HG03103 (cell line): ENCODE measurements around the gene S100P.

ENCODE experiments used
- ATAC-seq: cut with Tn5 transposase; IDR thresholded peaks from one replicate; pipeline ENCODE4 v1.9.1; 2021; ENCODE audit warnings: low read depth; ENCODE audit not compliant: unreplicated experiment

S100P gene

DNA sequence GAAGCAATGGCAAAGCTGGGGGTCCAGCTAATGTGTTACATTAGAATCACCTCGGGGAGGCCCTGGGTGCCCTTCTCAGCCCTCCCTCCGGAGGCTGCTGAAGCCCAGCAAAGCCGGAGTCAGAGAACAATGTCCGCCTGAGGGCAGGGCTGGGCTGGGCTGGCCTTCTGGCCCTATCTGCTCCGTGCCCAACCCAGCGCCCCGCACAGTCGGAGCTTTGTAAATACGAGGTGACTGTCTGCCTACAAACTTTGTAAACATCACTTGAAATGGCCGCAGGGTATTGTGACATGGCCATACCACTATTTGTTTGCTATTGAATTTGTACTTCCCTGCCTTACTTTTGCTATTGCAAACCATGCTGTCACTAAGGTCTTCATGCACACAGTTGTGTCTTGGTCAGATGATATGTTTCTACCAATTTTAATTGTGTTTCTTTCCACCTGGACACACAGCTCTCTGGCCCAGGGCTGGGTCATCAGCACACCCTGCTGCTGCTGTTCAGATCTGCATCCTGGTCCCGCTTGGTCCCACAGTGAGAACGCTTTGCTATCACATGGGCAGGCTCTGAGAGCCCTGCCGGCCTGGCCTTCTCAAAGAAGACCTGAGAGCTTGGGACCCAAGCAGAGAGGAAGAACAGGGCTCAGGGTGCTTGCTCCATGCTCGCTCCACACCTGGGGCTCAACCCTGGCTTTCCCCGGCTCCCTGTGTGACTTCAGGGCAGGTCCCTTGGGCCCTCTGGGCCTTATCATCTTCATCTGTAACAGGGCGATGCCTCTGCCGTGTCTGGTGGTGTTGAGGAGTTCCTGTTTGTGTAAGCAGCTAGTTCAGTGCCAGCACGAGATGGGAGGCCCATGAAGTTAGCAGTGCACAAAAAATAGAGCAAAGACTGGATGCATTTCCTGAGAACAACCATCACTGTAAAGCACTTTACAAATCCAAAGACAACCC is 2.3 kb downstream of the S100P start:
- ATAC-seq: no peak

GRCh38 chr4:6696611-6697010 is 2.9 kb downstream of the S100P start:
- no peak for ATAC-seq

DNA sequence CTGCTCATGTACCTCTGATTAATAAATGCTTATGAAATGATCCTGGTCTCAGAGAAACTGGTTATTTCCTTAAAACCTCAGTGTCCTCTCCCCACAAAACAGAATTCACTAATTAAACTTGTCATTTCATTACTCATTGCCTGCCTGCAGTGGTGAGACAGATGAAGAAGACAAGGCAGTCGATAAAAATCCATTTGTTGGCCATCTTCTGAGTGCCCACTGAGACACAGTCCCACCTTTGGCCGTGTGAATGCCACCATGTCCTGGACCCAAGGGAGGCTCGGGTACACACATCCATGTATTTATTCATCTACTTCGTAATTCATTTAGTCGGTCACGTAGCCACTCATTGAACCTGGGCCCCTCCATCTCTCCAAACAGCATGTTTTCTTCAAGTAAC is 3.5 kb downstream of the S100P start:
- ATAC-seq: no peak

- ATAC-seq: no peak
These were observed 5.7 kb downstream of the S100P start for GRCh38 chr4:6699388-6699787.

DNA sequence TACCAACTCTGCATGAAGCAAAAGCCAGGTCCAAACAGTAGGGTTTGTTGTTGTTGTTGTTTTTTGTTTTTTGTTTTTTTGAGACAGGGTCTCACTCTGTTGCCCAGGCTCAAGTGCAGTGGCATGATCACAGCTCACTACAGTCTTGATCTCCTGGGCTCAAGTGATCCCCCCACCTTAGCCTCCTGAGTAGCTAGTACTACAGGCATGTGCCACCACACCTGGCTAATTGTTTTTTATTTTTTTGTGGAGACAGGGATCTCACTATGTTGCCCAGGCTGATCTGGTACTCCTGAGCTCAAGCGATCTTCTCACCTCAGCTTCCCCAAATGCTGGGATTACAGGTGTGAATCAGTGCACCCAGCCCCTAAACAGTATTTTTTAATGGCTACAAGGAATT is 6.2 kb downstream of the S100P start:
- ATAC-seq: no peak

DNA sequence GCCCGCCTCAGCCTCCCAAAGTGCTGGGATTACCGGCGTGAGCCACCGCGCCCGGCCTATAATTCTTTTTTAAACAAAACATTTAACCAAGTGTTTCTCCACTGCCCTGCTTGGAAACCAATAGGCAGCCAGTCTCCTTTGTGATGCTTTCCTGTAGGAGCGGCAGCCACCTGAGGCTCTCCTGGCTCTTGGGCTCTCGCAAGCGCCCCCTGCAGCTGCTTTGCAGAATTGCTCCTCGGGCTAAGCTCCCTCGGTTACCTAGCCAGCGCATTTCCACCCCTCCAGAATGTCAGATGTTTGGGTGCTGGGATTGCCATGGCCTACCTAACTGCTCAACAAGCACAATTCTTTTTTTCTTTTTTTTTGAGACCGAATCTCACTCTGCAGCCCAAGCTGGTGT is 7.7 kb downstream of the S100P start:
- no peak for ATAC-seq

- ATAC-seq: no peak
These were observed 9.1 kb downstream of the S100P start for GRCh38 chr4:6702761-6703160.

- ATAC-seq: no peak
These were observed 10.1 kb downstream of the S100P start for GRCh38 chr4:6703786-6704185.

DNA sequence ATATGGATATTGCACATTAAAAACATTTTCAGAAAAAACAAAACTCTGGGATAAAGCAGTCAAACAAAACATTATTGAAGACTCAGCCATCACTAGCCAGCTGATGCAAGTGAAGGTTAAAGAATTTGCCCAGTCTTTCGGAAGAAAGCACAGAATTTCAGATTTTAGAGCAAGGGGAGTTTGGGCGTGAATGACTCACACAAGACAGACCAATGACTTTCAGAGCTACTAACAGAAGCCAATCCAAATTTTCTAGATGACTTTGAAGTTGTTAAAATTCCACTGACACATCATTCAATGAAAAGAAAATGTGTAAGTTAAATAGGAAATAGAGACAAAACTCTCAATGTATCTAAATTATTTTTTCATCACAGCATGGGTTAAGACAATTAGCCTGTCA is 12.0 kb downstream of the S100P start:
- ATAC-seq: no peak

DNA sequence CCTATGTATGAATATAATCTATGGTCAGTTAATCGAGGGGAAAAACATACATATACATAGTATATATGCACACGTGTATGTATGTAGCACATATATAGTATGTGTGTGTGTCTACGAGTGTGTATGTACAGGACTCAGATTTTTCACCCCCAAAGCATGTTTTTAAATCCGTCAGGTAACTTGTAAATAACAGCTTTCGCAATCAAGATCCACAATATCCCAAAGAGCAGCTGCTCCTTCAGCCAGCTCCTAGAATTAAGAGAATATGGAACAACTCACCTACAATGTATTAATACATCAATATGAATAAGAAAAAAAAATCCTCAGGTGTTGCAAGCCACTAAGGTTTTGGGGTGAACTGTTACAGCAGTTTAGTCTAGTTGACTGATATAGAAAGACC is 12.5 kb downstream of the S100P start:
- no peak for ATAC-seq

GRCh38 chr4:6709230-6710114 is 15.8 kb downstream of the S100P start, which contains the start of gene MRFAP1L1:
TSS of gene MRFAP1L1 (minus strand) at chr4:6709865. CDS start at chr4:6709629, 236 bp downstream.
- ATAC-seq: peak; percentile 57

DNA sequence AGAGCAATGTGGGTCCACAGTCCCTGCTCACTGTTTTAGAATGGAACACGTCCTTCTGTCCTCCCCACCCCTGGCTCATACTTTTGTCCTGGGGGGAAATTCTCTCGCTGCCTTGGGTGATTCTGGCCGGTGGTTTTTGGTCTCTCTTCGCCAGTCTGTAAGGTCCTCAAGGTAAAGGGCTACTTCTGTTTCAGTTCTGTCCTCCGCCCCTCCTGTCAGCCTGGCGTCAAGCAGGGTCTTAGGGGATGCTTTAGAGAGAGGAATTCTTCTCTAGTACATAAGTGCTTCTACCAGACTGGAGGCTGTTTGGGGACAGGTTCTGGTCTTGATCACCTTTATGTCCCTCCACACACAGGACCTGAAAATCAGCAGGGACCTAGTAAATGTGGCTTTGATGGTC is 16.6 kb downstream of the S100P start:
- no peak for ATAC-seq

DNA sequence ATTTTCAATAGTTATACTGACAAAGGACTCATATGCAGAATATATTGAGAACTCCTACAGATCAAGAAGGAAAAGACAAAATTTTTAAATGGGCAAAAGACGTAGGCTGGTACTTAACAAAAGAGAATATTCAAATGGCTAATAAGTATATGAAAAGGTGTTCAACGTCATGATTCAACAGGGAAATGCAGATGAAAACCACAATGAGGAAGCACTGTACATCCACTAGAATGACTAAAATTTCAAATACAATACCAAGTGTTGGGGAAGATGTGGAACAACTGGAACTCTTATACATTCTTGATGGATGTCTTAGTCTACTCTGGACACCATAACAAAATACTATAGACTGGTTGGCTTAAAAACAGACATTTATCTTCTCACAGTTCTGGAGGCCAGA is 17.3 kb downstream of the S100P start:
- ATAC-seq: no peak

DNA sequence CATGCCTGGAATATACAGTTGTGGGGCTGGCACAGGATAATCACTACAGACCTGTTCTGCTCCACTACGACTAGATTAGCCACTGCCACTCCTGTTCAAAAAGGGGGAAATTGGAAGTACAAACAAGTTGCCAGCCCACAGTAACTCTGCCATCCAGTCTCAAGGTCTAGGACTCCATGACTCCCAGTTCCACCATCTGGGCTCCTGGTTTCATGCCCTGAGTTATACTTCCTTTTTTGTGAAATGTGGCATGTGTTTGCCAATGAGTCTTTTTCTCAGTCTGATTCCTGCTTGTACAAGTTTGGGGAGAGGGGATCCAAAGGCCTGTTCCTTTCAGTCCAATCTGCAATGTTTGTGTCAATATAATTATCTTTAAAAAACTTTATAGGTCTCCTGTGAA is 21.3 kb downstream of the S100P start:
- ATAC-seq: no peak

- ATAC-seq: no peak
These were observed 22.0 kb downstream of the S100P start for GRCh38 chr4:6715704-6716017.

DNA sequence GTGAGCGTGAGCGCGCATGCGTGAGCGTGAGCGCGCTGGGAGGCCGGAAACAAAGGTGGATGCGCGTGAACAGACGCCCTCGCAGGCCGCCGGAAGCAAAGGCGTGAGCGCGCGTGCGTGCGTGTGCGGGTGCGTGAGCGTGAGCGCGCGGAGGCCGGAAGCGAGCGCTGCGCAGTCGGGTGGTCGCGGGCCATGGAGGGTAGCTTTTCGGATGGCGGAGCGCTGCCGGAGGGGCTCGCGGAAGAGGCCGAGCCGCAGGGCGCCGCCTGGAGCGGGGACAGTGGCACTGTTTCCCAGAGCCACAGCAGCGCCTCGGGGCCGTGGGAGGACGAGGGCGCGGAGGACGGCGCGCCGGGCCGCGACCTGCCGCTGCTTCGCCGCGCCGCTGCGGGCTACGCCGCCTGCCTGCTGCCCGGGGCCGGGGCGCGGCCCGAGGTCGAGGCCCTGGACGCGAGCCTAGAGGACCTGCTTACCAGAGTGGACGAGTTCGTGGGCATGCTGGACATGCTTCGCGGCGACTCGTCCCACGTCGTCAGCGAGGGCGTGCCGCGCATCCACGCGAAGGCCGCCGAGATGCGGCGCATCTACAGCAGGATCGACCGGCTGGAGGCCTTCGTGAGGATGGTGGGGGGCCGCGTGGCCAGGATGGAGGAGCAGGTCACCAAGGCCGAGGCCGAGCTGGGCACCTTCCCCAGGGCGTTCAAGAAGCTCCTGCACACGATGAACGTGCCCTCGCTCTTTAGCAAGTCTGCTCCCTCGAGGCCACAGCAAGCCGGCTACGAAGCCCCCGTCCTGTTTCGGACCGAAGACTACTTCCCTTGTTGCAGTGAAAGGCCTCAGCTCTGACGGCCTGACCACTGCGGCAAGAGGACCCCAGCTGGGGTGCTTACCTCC is 22.6 kb downstream of the S100P start, which contains the start of gene BLOC1S4:
BLOC1S4 (plus strand) TSS at position 157 of the 894 bp plus-strand sequence; CDS start at position 193, 36 bp downstream.
- ATAC-seq: peak; percentile 69

GRCh38 chr4:6716958-6717655 is 23.4 kb downstream of the S100P start:
- no peak for ATAC-seq

GRCh38 chr4:6718932-6719610 is 25.4 kb downstream of the S100P start:
- no peak for ATAC-seq

- no peak for ATAC-seq
These were observed 26.0 kb downstream of the S100P start for GRCh38 chr4:6719611-6720179.
